Spinal cord (tissue), 10 donors: ENCODE results near the gene CAPN14. TPM values are rescaled to one million over a fixed set of nuclear protein-coding genes. Genes with fewer than 3 reads are reported as not detected.
A peak's percentile ranks its signal among the peaks of the same experiment; 100 is the strongest.

Experiments
- DNase-seq, 6 donors: peaks; one replicate each; pipeline versions ENCODE4 v3.0.0 to v3.0.0-alpha.2; 2013 to 2015; ENCODE audit warnings: low spot score in 6 of 6, low read depth in 4 of 6
- H3K27ac ChIP-seq: one replicate; pipeline ENCODE4 v1.5.1; 2013; ENCODE audit warnings: low read depth, low read length, control low read depth
- H3K27me3 ChIP-seq: one replicate; pipeline ENCODE4 v1.6.1; 2013; ENCODE audit warnings: low read length; ENCODE audit not compliant: control insufficient read depth, insufficient read depth
- H3K36me3 ChIP-seq: one replicate; pipeline ENCODE4 v1.6.1; 2013; ENCODE audit warnings: low read length; ENCODE audit not compliant: control insufficient read depth, insufficient read depth
- H3K4me1 ChIP-seq: one replicate; pipeline ENCODE4 v1.6.1; 2013; ENCODE audit warnings: low read length; ENCODE audit not compliant: control insufficient read depth, insufficient read depth
- H3K4me3 ChIP-seq: one replicate; pipeline ENCODE4 v1.5.1; 2013; ENCODE audit warnings: low read depth, low read length, control low read depth
- H3K9me3 ChIP-seq: one replicate; pipeline ENCODE4 v1.6.1; 2013; ENCODE audit warnings: low read length; ENCODE audit not compliant: control insufficient read depth, insufficient read depth
- WGBS: methylation state at CpG from one replicate; pipeline ENCODE4 v1.1.5; 2013; ENCODE audit warnings: missing lambda C conversion rate; ENCODE audit not compliant: insufficient coverage; 5-methylcytosine and 5-hydroxymethylcytosine counted together
- polyA plus RNA-seq, 2 donors: library from polyadenylated mRNA; unstranded; fragments of 120-200 nt; gene quantifications; one replicate each; pipeline ENCODE4 v1.2.1, GENCODE V29; 2013; ENCODE audit not compliant: insufficient read length in 2 of 2
- total RNA-seq, 2 donors: library from RNA; depleted of rRNA in 1 of 2; stranded (reverse); fragments of 120-200 nt in 1 of 2; fragments of >200 nt in 1 of 2; gene quantifications; one replicate each; pipeline versions ENCODE4 v1.2.3 to v1.2.4, GENCODE V29; 2013 to 2014
- donor health status: healthy.

CAPN14 gene
- total and polyA plus RNA-seq, 4 donors: 0.28 to 0.63 (median 0.51) TPM

- H3K9me3 ChIP-seq: no peaks in the 10 kb centered on the region
- H3K36me3 ChIP-seq: no peaks in the 10 kb centered on the region
- 51% methylated on average over 5 of the region's 6 CpGs for WGBS
- no peak for DNase-seq
- H3K27me3 ChIP-seq: no peaks in the 10 kb centered on the region
- H3K4me3 ChIP-seq: no peak overlapping the region
- no peaks in the 10 kb centered on the region for H3K4me1 ChIP-seq
- H3K27ac ChIP-seq: no peak overlapping the region
These were observed 54.2 kb downstream of the CAPN14 start for GRCh38 chr2:31163011-31163539.

DNA sequence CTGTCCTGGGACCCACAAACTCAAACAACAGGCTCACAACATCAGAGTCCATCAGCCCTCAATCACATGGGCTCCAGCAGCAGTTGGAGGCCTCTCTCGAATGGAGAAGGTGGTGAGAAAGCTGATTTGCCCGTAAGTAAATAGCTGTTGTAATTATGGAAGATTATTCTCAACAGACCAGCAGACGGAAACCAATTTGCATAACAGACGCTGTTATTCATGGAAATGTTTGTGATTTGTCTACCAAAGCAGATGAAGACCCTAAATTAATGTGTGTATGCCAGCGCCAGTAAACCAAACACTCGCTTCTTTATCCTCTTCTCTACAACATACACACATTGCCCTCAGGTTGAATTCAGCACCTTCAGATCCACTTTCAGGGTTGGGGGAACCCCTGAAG is 55.7 kb downstream of the CAPN14 start:
- H3K27me3 ChIP-seq: no peaks in the 10 kb centered on the region
- no peaks in the 10 kb centered on the region for H3K4me1 ChIP-seq
- H3K4me3 ChIP-seq: no peak overlapping the region
- DNase-seq: peak in 2 of 6 donors; percentile 63 to 78
- WGBS: 60% methylated on average over 1 of the region's 6 CpGs
- H3K27ac ChIP-seq: no peak overlapping the region
- no peaks in the 10 kb centered on the region for H3K9me3 ChIP-seq
- no peaks in the 10 kb centered on the region for H3K36me3 ChIP-seq

GRCh38 chr2:31151501-31151900 is 65.8 kb downstream of the CAPN14 start:
- H3K36me3 ChIP-seq: no peaks in the 10 kb centered on the region
- H3K9me3 ChIP-seq: no peaks in the 10 kb centered on the region
- no peak overlapping the region for H3K27ac ChIP-seq
- no peaks in the 10 kb centered on the region for H3K27me3 ChIP-seq
- WGBS: 67% methylated on average over 1 of the region's 6 CpGs
- no peaks in the 10 kb centered on the region for H3K4me1 ChIP-seq
- no peak overlapping the region for H3K4me3 ChIP-seq
- DNase-seq: no peak

GRCh38 chr2:31150120-31150670 is 67.1 kb downstream of the CAPN14 start:
- H3K36me3 ChIP-seq: no peaks in the 10 kb centered on the region
- no peak for DNase-seq
- H3K4me1 ChIP-seq: no peaks in the 10 kb centered on the region
- no peaks in the 10 kb centered on the region for H3K27me3 ChIP-seq
- no peak overlapping the region for H3K4me3 ChIP-seq
- H3K27ac ChIP-seq: no peak overlapping the region
- WGBS: 100% methylated on average over 2 of the region's 6 CpGs
- H3K9me3 ChIP-seq: no peaks in the 10 kb centered on the region

DNA sequence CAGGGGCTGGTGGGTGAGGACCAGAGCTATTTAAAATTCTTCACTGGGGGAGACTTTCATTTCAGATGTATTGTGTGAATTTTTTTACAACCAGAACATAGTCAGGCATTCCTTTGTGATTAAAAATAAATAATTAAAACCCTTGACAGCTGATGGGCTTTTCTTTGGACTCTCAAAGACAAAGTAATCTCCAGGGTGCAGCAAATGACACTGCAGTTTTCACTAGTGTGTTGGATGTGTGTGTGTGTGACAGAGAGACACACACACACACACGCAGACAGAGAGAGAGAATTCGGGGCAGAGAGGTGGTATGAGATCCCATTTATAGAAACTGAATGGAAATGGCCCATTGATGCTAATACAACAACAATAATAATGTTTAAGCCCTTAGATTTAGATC is 68.8 kb downstream of the CAPN14 start:
- H3K27ac ChIP-seq: no peak overlapping the region
- H3K36me3 ChIP-seq: no peaks in the 10 kb centered on the region
- H3K9me3 ChIP-seq: no peaks in the 10 kb centered on the region
- no peak for DNase-seq
- H3K4me1 ChIP-seq: no peaks in the 10 kb centered on the region
- no peak overlapping the region for H3K4me3 ChIP-seq
- H3K27me3 ChIP-seq: no peaks in the 10 kb centered on the region
- WGBS: no CpG with 5 or more reads among the region's 2 CpGs

GRCh38 chr2:31147645-31148044 is 69.7 kb downstream of the CAPN14 start:
- H3K36me3 ChIP-seq: no peaks in the 10 kb centered on the region
- WGBS: 82% methylated on average over 5 of the region's 5 CpGs
- H3K4me3 ChIP-seq: no peak overlapping the region
- no peaks in the 10 kb centered on the region for H3K4me1 ChIP-seq
- H3K27me3 ChIP-seq: no peaks in the 10 kb centered on the region
- H3K27ac ChIP-seq: no peak overlapping the region
- no peaks in the 10 kb centered on the region for H3K9me3 ChIP-seq
- DNase-seq: no peak

DNA sequence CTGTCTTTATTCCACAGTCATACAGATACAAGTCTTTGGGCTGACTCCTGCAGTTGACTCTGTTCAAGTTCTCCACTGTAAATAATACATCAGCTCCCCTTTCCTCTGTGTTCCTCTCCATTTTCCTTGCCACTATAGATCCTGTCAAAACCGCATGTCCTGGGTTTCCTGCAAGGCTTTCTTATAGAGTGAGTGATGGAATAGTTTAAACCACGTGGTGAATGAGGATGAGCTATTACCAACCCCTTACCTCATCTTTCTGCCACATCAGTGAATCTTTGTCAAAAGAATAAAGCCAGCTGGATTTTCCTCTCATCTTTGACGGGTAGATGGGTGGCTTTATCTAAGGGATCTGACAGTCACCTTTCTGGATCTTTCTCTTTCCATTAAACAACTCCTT is 75.2 kb downstream of the CAPN14 start:
- Histone ChIP-seq H3K4me1 (peaks cover 12% of the 10 kb centered on the region), H3K27me3 (peaks cover 9% of the 10 kb centered on the region), H3K9me3 (no peaks in the 10 kb centered on the region), H3K4me3 (no peak overlapping the region), H3K36me3 (no peaks in the 10 kb centered on the region), H3K27ac (no peak overlapping the region)
- WGBS: no CpG with 5 or more reads among the region's 3 CpGs
- no peak for DNase-seq

DNA sequence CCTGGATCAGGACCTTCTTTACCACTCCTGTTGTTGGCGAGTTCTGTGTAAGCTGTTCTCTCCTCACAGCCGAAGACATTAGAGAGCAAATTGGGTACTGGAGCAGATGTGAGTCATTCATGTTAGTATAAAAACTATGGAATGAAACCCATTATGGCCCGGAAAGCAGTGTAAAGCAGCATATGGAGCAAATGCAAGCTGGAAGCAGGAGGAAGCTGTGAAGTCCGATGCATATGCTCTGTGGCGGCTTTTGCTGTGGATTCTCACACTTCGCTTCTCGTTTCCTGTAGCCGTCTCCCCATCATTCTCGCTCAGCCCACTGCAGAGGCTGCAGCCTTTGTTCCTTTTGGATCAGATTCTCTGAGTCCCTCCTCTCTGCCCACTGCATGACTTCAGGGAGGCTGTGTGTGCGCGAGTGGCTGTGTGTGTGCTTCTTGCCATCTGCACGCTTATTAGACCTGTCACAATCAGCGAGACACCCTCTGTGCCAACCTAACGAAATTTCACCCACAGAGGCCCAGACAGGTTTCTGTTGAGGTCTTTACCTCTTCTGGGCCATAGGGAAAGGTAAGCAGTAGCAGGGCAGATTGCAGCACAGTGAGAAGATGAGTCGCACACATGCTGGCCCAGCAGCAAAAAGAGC is 75.8 kb downstream of the CAPN14 start:
- Histone ChIP-seq H3K27ac (no peak overlapping the region), H3K4me1 (peaks cover 15% of the 10 kb centered on the region), H3K4me3 (no peak overlapping the region), H3K27me3 (peaks cover 15% of the 10 kb centered on the region), H3K36me3 (no peaks in the 10 kb centered on the region), H3K9me3 (no peaks in the 10 kb centered on the region)
- DNase-seq: peak in 2 of 6 donors; percentile 76 to 83
- 73% methylated on average over 13 of the region's 15 CpGs for WGBS

DNA sequence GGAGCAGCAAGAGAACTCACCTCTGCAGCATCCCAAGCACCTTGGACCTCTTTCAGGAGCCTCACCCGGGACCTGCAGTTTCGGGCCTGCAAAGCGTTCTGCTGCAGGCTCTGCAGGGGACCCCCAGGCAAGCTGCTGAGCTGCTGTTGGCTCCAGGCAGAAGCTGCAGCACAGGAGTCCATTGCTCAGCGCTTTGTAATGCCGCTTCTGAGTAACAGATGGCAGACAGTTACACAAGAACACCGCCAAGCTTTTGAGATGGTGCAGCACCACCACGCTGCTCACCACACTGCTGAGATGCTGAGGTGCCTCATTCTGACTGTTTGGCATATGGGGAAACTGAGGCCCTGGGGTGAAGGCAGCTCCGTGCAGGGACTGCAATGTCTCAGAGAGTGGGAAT is 77.2 kb downstream of the CAPN14 start:
- Histone ChIP-seq H3K27ac (no peak overlapping the region), H3K36me3 (no peaks in the 10 kb centered on the region), H3K9me3 (no peaks in the 10 kb centered on the region), H3K4me3 (no peak overlapping the region), H3K4me1 (peaks cover 15% of the 10 kb centered on the region), H3K27me3 (peaks cover 18% of the 10 kb centered on the region)
- WGBS: 68% methylated on average over 7 of the region's 8 CpGs
- DNase-seq: peak in 2 of 6 donors; percentile 57 to 75

DNA sequence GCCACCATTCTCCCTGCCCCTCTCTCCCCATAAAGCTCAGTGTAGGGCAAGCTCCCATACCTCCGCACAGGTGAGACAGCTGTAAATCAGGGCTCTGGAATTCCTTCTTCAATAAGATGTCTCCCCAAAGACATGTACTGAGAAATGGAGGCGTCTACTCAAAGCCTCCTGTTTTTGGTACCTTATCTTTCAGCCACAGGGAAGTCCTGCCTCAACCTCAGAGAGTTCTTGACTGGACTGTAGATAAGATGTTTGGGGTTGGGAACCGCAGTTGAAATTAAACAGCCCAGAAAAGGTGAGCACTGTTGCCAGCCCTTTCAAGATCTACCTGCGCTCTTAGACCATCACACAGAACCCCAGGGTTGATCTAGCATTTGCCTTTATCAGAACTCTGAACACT is 77.6 kb downstream of the CAPN14 start:
- H3K36me3 ChIP-seq: no peaks in the 10 kb centered on the region
- H3K27ac ChIP-seq: no peak overlapping the region
- H3K27me3 ChIP-seq: peaks cover 22% of the 10 kb centered on the region
- H3K9me3 ChIP-seq: no peaks in the 10 kb centered on the region
- 100% methylated on average over 1 of the region's 4 CpGs for WGBS
- no peak for DNase-seq
- peaks cover 15% of the 10 kb centered on the region for H3K4me1 ChIP-seq
- H3K4me3 ChIP-seq: no peak overlapping the region
